Vagina (tissue), 2 donors: ENCODE measurements around the gene IGFN1. TPM values are rescaled to one million over a fixed set of nuclear protein-coding genes. Genes with fewer than 3 reads are reported as not detected.

Experiments
- DNase-seq, 2 donors: peaks; one replicate each; pipeline ENCODE4 v3.0.0-alpha.2; 2017; ENCODE audit errors: extremely low spot score in 2 of 2
- H3K27ac ChIP-seq: fragments of 200-600 bp; sonication (generic); one replicate; pipeline ENCODE4 v1.5.1; 2019
- H3K27me3 ChIP-seq: fragments of 200-600 bp; sonication (generic); one replicate; pipeline ENCODE4 v1.5.1; 2019
- H3K36me3 ChIP-seq, 2 donors: fragments of 200-600 bp; sonication (generic); one replicate each; pipeline ENCODE4 v1.5.1; 2017 to 2019
- H3K4me1 ChIP-seq: fragments of 200-600 bp; sonication (generic); one replicate; pipeline ENCODE4 v1.5.1; 2019
- H3K4me3 ChIP-seq, 2 donors: fragments of 200-600 bp; sonication (generic); 1 replicate in 1 of 2; 2 replicates in 1 of 2; pipeline ENCODE4 v1.5.1; 2016 to 2019
- H3K9me3 ChIP-seq: fragments of 200-600 bp; sonication (generic); one replicate; pipeline ENCODE4 v1.5.1; 2019
- CTCF ChIP-seq, 3 experiments: fragments of 450-650 bp in 2 of 3; fragments of 200-600 bp in 1 of 3; sonication (generic) in 1 of 3; IDR thresholded peaks; one replicate each; pipeline ENCODE4 v1.5.1; 2017 to 2019; ENCODE audit warnings: antibody characterized with exemption in 3 of 3, mild to moderate bottlenecking in 2 of 3, moderate library complexity in 2 of 3
- POLR2A ChIP-seq, 2 donors: fragments of 450-650 bp; IDR thresholded peaks; one replicate each; pipeline ENCODE4 v1.6.1; 2017; ENCODE audit warnings: antibody characterized with exemption in 2 of 2, mild to moderate bottlenecking in 2 of 2, moderate library complexity in 2 of 2
- POLR2AphosphoS5 ChIP-seq, 2 donors: sonication (generic); formaldehyde crosslinking; IDR thresholded peaks; one replicate each; pipeline ENCODE4 v1.9.0; 2017; ENCODE audit warnings: antibody characterized with exemption in 2 of 2, mild to moderate bottlenecking in 2 of 2, low read depth in 1 of 2; ENCODE audit not compliant: insufficient read depth in 1 of 2
- intact Hi-C: fragments of 100-400 bp; cut with DNase I; formaldehyde crosslinking; loops from one replicate; pipeline ENCODE4 v1.15.1; 2023
- total RNA-seq: library from RNA; depleted of rRNA; stranded (reverse); fragments of >200 nt; gene quantifications from one replicate; pipeline ENCODE4 v1.2.3, GENCODE V29; 2016

The IGFN1 gene
- total RNA-seq, 1 donor from 2014 or later = not detected

- intact Hi-C loops = no loop called here
- TF ChIP-seq POLR2A (IDR thresholded peaks at IDR 0.05) = no peak
- no peak for TF ChIP-seq POLR2AphosphoS5 (IDR thresholded peaks at IDR 0.05; ENCODE audit: insufficient read depth in 1 of 2, low read depth in 1 of 2)
- no peak for DNase-seq
- H3K27me3 ChIP-seq = no peaks in the 10 kb centered on the region
- H3K4me3 ChIP-seq = no peak overlapping the region
- H3K4me1 ChIP-seq = peaks cover 6% of the 10 kb centered on the region
- no peaks in the 10 kb centered on the region for H3K9me3 ChIP-seq
- H3K27ac ChIP-seq = no peak overlapping the region
- H3K36me3 ChIP-seq = no peaks in the 10 kb centered on the region
Observed at GRCh38 chr1:201189085-201189484, 1.5 kb upstream of the IGFN1 start.

- Histone ChIP-seq H3K4me1 (peaks cover 6% of the 10 kb centered on the region), H3K27ac (no peak overlapping the region), H3K4me3 (no peak overlapping the region), H3K9me3 (no peaks in the 10 kb centered on the region), H3K27me3 (no peaks in the 10 kb centered on the region), H3K36me3 (no peaks in the 10 kb centered on the region)
- TF ChIP-seq CTCF (IDR thresholded peaks at IDR 0.05) = no peak
- intact Hi-C loops = no loop called here
- DNase-seq = no peak
Observed at GRCh38 chr1:201190005-201190404, 619 bp upstream of the IGFN1 start.

GRCh38 chr1:201191653-201192260, 1.1 kb downstream of the IGFN1 start:
- TF ChIP-seq POLR2A (IDR thresholded peaks at IDR 0.05) (no peak), CTCF (IDR thresholded peaks at IDR 0.05) (no peak), POLR2AphosphoS5 (IDR thresholded peaks at IDR 0.05; ENCODE audit: insufficient read depth in 1 of 2, low read depth in 1 of 2) (no peak)
- Histone ChIP-seq H3K4me3 (no peak overlapping the region), H3K27me3 (no peaks in the 10 kb centered on the region), H3K36me3 (no peaks in the 10 kb centered on the region), H3K4me1 (peaks cover 6% of the 10 kb centered on the region), H3K9me3 (no peaks in the 10 kb centered on the region), H3K27ac (peak overlapping the region; percentile 21)
- intact Hi-C loops = no loop called here
- no peak for DNase-seq

GRCh38 chr1:201192261-201192788, 1.7 kb downstream of the IGFN1 start:
- Histone ChIP-seq H3K36me3 (no peaks in the 10 kb centered on the region), H3K9me3 (no peaks in the 10 kb centered on the region), H3K4me1 (peaks cover 6% of the 10 kb centered on the region), H3K27me3 (no peaks in the 10 kb centered on the region), H3K27ac (peak overlapping the region; percentile 21), H3K4me3 (no peak overlapping the region)
- intact Hi-C loops = no loop called here
- DNase-seq = no peak
- TF ChIP-seq POLR2AphosphoS5 (IDR thresholded peaks at IDR 0.05; ENCODE audit: insufficient read depth in 1 of 2, low read depth in 1 of 2) (peak in 1 of 2 donors; percentile 18), POLR2A (IDR thresholded peaks at IDR 0.05) (no peak)

- no peak overlapping the region for H3K27ac ChIP-seq
- H3K36me3 ChIP-seq = no peaks in the 10 kb centered on the region
- H3K4me3 ChIP-seq = no peak overlapping the region
- TF ChIP-seq POLR2AphosphoS5 (IDR thresholded peaks at IDR 0.05; ENCODE audit: insufficient read depth in 1 of 2, low read depth in 1 of 2) (no peak), CTCF (IDR thresholded peaks at IDR 0.05) (no peak), POLR2A (IDR thresholded peaks at IDR 0.05) (no peak)
- H3K4me1 ChIP-seq = peaks cover 6% of the 10 kb centered on the region
- DNase-seq = no peak
- intact Hi-C loops = no loop called here
- H3K9me3 ChIP-seq = no peaks in the 10 kb centered on the region
- H3K27me3 ChIP-seq = no peaks in the 10 kb centered on the region
Observed at GRCh38 chr1:201194046-201194445, 3.4 kb downstream of the IGFN1 start.

- TF ChIP-seq POLR2A (IDR thresholded peaks at IDR 0.05) (no peak), CTCF (IDR thresholded peaks at IDR 0.05) (no peak), POLR2AphosphoS5 (IDR thresholded peaks at IDR 0.05; ENCODE audit: insufficient read depth in 1 of 2, low read depth in 1 of 2) (no peak)
- no peak for DNase-seq
- intact Hi-C loops = no loop called here
- H3K27ac ChIP-seq = no peak overlapping the region
- H3K4me1 ChIP-seq = no peaks in the 10 kb centered on the region
- H3K27me3 ChIP-seq = no peaks in the 10 kb centered on the region
- no peaks in the 10 kb centered on the region for H3K36me3 ChIP-seq
- no peaks in the 10 kb centered on the region for H3K9me3 ChIP-seq
- H3K4me3 ChIP-seq = no peak overlapping the region
Observed at GRCh38 chr1:201198598-201198997, 8.0 kb downstream of the IGFN1 start.
